H1 (cell line): ENCODE results near the gene SUPT4H1. TPM values are rescaled to one million over a fixed set of nuclear protein-coding genes. Genes with fewer than 3 reads are reported as not detected.

Experiments
- CTCF ChIA-PET: fragments of 300-600 bp; sonication (Branson Sonifier 250); formaldehyde crosslinking; loops from one replicate; lab custom pipeline; 2021; ENCODE audit not compliant: partially characterized antibody; lab: Charles Lee
- POLR2A ChIA-PET: fragments of 300-600 bp; sonication (Branson Sonifier 250); formaldehyde crosslinking; loops from one replicate; lab custom pipeline; 2021; ENCODE audit warnings: inconsistent platforms; ENCODE audit not compliant: partially characterized antibody; lab: Charles Lee
- DNase-seq, 2 experiments: peaks; one replicate each; pipeline versions ENCODE4 v3.0.0 to v3.0.0-alpha.2; 2010 to 2022; ENCODE audit warnings: low spot score in 2 of 2, low read depth in 1 of 2, mixed read lengths in 1 of 2
- FAIRE-seq: peaks from 2 replicates; lab custom pipeline; 2011; peaks lifted over from hg19 to GRCh38; lab: Jason Lieb, UNC
- H2AFZ ChIP-seq: 2 replicates; pipeline ENCODE4 v1.8.1; 2012; ENCODE audit warnings: low read length, inconsistent platforms
- H2AK5ac ChIP-seq: 2 replicates; pipeline ENCODE4 v1.6.1; 2013; ENCODE audit warnings: low read depth, low read length
- H2BK120ac ChIP-seq: replicated peaks from 2 replicates; pipeline ENCODE3; 2013; ENCODE audit warnings: low read depth, low read length, inconsistent platforms
- H2BK12ac ChIP-seq: 2 replicates; pipeline ENCODE4 v1.6.1; 2013; ENCODE audit warnings: low read depth, low read length
- H2BK15ac ChIP-seq: 2 replicates; pipeline ENCODE4 v1.6.1; 2013; ENCODE audit warnings: low read length
- H2BK20ac ChIP-seq: 2 replicates; pipeline ENCODE4 v1.6.1; 2013; ENCODE audit warnings: low read length
- H2BK5ac ChIP-seq: 2 replicates; pipeline ENCODE4 v1.6.1; 2013; ENCODE audit warnings: low read depth, low read length
- H3K14ac ChIP-seq: 2 replicates; pipeline ENCODE4 v1.6.1; 2013; ENCODE audit warnings: inconsistent platforms; ENCODE audit not compliant: insufficient read length
- H3K18ac ChIP-seq: 2 replicates; pipeline ENCODE4 v1.6.1; 2013; ENCODE audit warnings: low read length; ENCODE audit errors: extremely low read depth
- H3K23ac ChIP-seq: 2 replicates; pipeline ENCODE4 v1.6.1; 2013; ENCODE audit warnings: inconsistent platforms; ENCODE audit not compliant: insufficient read length
- H3K23me2 ChIP-seq: 2 replicates; pipeline ENCODE4 v1.6.1; 2013; ENCODE audit warnings: low read depth, low read length
- H3K27ac ChIP-seq: 2 replicates; pipeline ENCODE4 v1.6.1; 2011; ENCODE audit warnings: low read depth, low read length, inconsistent platforms
- H3K27me3 ChIP-seq, 4 experiments: replicated peaks in 1 of 4; 1 replicate in 1 of 4; 2 replicates in 3 of 4; pipeline versions ENCODE4 v1.6.1 to v1.8.1; 2011 to 2013; ENCODE audit warnings: low read length in 3 of 4, mild to moderate bottlenecking in 3 of 4, inconsistent platforms in 2 of 4, mixed read lengths in 2 of 4, moderate library complexity in 1 of 4; ENCODE audit not compliant: control insufficient read depth in 3 of 4, insufficient read depth in 3 of 4; ENCODE audit errors: extremely low read depth in 1 of 4
- H3K36me3 ChIP-seq, 4 experiments: 2 replicates each; pipeline versions ENCODE4 v1.6.1 to v1.8.1; 2011 to 2013; ENCODE audit warnings: mild to moderate bottlenecking in 4 of 4, low read length in 3 of 4, moderate library complexity in 2 of 4, control low read depth in 1 of 4, inconsistent platforms in 1 of 4; ENCODE audit not compliant: insufficient read depth in 4 of 4, control insufficient read depth in 2 of 4
- H3K4ac ChIP-seq: replicated peaks from 2 replicates; pipeline ENCODE3; 2013; ENCODE audit warnings: low read length, low read depth, mixed read lengths, inconsistent platforms; ENCODE audit not compliant: insufficient read length
- H3K4me1 ChIP-seq, 4 experiments: replicated peaks in 1 of 4; 1 replicate in 1 of 4; 2 replicates in 3 of 4; pipeline versions ENCODE4 v1.6.1 to v1.8.1; 2011 to 2013; ENCODE audit warnings: low read length in 3 of 4, inconsistent platforms in 2 of 4, mixed read lengths in 1 of 4; ENCODE audit not compliant: insufficient read depth in 4 of 4, control insufficient read depth in 3 of 4
- H3K4me2 ChIP-seq, 2 experiments: 2 replicates each; pipeline versions ENCODE4 v1.6.1 to v1.8.1; 2011 to 2013; ENCODE audit warnings: low read depth in 2 of 2, low read length in 2 of 2, control low read depth in 1 of 2, inconsistent platforms in 1 of 2, mild to moderate bottlenecking in 1 of 2; ENCODE audit not compliant: insufficient read depth in 1 of 2
- H3K4me3 ChIP-seq, 4 experiments: fragments of 200-600, 300-600 bp in 1 of 4; sonication (generic), shearing (Covaris generic), sonication (Bioruptor Twin) in 1 of 4; 2 replicates each; pipeline versions ENCODE4 v1.5.1 to v1.8.1; 2011 to 2016; ENCODE audit warnings: low read length in 4 of 4, low read depth in 3 of 4, control low read depth in 2 of 4, inconsistent platforms in 2 of 4, mild to moderate bottlenecking in 2 of 4, mixed read lengths in 1 of 4, moderate library complexity in 1 of 4; ENCODE audit not compliant: insufficient read depth in 2 of 4; ENCODE audit errors: extremely low read depth in 1 of 4
- H3K56ac ChIP-seq: replicated peaks from 2 replicates; pipeline ENCODE3; 2013; ENCODE audit warnings: low read depth, mild to moderate bottlenecking, mixed read lengths, low read length, inconsistent platforms; ENCODE audit not compliant: insufficient read length
- H3K79me1 ChIP-seq: 2 replicates; pipeline ENCODE4 v1.6.1; 2013; ENCODE audit warnings: low read depth, low read length, control low read depth
- H3K79me2 ChIP-seq, 2 experiments: 2 replicates each; pipeline versions ENCODE4 v1.6.1 to v1.8.1; 2012 to 2013; ENCODE audit warnings: low read length in 2 of 2, mild to moderate bottlenecking in 2 of 2, inconsistent platforms in 1 of 2; ENCODE audit not compliant: insufficient read depth in 2 of 2, control insufficient read depth in 1 of 2
- H3K9ac ChIP-seq, 4 experiments: replicated peaks in 1 of 4; 1 replicate in 1 of 4; 2 replicates in 3 of 4; pipeline versions ENCODE4 v1.6.1 to v1.8.1; 2011 to 2013; ENCODE audit warnings: low read depth in 3 of 4, low read length in 3 of 4, control low read depth in 2 of 4, mild to moderate bottlenecking in 2 of 4, moderate library complexity in 2 of 4, inconsistent platforms in 1 of 4; ENCODE audit errors: extremely low read depth in 1 of 4
- H3K9me3 ChIP-seq, 2 experiments: 2 replicates each; pipeline versions ENCODE4 v1.6.1 to v1.8.1; 2012 to 2013; ENCODE audit warnings: mild to moderate bottlenecking in 2 of 2, moderate library complexity in 2 of 2, control low read depth in 1 of 2, inconsistent platforms in 1 of 2, low read depth in 1 of 2, low read length in 1 of 2, mixed read lengths in 1 of 2; ENCODE audit not compliant: insufficient read depth in 2 of 2
- H4K20me1 ChIP-seq, 2 experiments: replicated peaks in 1 of 2; 2 replicates each; pipeline versions ENCODE3 to v1.8.1; 2011 to 2013; ENCODE audit warnings: inconsistent platforms in 2 of 2, low read length in 2 of 2, mild to moderate bottlenecking in 1 of 2; ENCODE audit not compliant: insufficient read depth in 2 of 2, control insufficient read depth in 1 of 2
- H4K5ac ChIP-seq: 2 replicates; pipeline ENCODE4 v1.6.1; 2013; ENCODE audit warnings: low read length, low read depth, mixed read lengths, inconsistent platforms; ENCODE audit not compliant: insufficient read length
- H4K8ac ChIP-seq: 2 replicates; pipeline ENCODE4 v1.8.0; 2013; ENCODE audit warnings: mild to moderate bottlenecking, moderate library complexity, low read length, inconsistent platforms; ENCODE audit not compliant: insufficient read depth; ENCODE audit errors: extremely low read depth
- H4K91ac ChIP-seq: replicated peaks from 2 replicates; pipeline ENCODE3; 2013; ENCODE audit warnings: low read length, mixed read lengths, inconsistent platforms; ENCODE audit not compliant: insufficient read length
- BRCA1 ChIP-seq: IDR thresholded peaks from 2 replicates; pipeline ENCODE4 v1.6.1; 2012; ENCODE audit warnings: low read depth, low read length, improper control_type of control experiment
- CBX5 ChIP-seq: fragments of 300-800, 300-1000 bp; sonication (generic); IDR thresholded peaks from 2 replicates; pipeline ENCODE4 v1.7.1; 2016; ENCODE audit warnings: antibody characterized with exemption, low read length, low read depth
- CTBP2 ChIP-seq: IDR thresholded peaks from 2 replicates; pipeline ENCODE4 v1.7.0; 2011; ENCODE audit warnings: borderline replicate concordance, mild to moderate bottlenecking, moderate library complexity, mixed read lengths, low read length; ENCODE audit not compliant: insufficient read depth, insufficient read length
- JUN ChIP-seq: IDR thresholded peaks from 2 replicates; pipeline ENCODE4 v1.6.1; 2011; ENCODE audit warnings: low read depth, mild to moderate bottlenecking, improper control_type of control experiment, low read length
- SIRT6 ChIP-seq: IDR thresholded peaks from one replicate; pipeline ENCODE4 v1.7.1; 2012; ENCODE audit warnings: low read length, inconsistent platforms
- SP4 ChIP-seq: IDR thresholded peaks from 2 replicates; pipeline ENCODE4 v1.6.1; 2012; ENCODE audit warnings: low read length, inconsistent platforms
- TAF7 ChIP-seq: optimal IDR thresholded peaks from 2 replicates; pipeline ENCODE3; 2011; ENCODE audit warnings: low read depth, mild to moderate bottlenecking, inconsistent platforms, low read length, moderate library complexity, borderline replicate concordance
- WGBS, 2 experiments: shearing (Covaris generic) in 1 of 2; methylation state at CpG; one replicate each; pipeline versions ENCODE4 v1.1.6 to v1.1.7; 2013 to 2015; ENCODE audit warnings: low lambda C conversion rate in 2 of 2, mixed read lengths in 2 of 2, inconsistent platforms in 1 of 2, low coverage in 1 of 2, missing lambda C conversion rate in 1 of 2; ENCODE audit not compliant: insufficient replicate concordance in 2 of 2, insufficient coverage in 1 of 2, insufficient read length in 1 of 2; ENCODE audit errors: extremely low coverage in 1 of 2, missing lambda C conversion rate in 1 of 2; 5-methylcytosine and 5-hydroxymethylcytosine counted together
- polyA plus RNA-seq, 7 experiments: library from polyadenylated mRNA; depleted of rRNA in 3 of 7; stranded (reverse) in 5 of 7; unstranded in 2 of 7; fragments of >200 nt in 5 of 7; fragments of 200-250 nt in 2 of 7; gene quantifications; 1 replicate in 5 of 7; 2 replicates in 1 of 7; 4 replicates in 1 of 7; pipeline versions ENCODE4 v1.2.1 to v1.2.3, GENCODE V29; 2011 to 2013; ENCODE audit warnings: missing spikeins in 2 of 7, mixed read lengths in 2 of 7
- total RNA-seq: library from RNA; stranded (reverse); fragmentation: NEBNext Ultra II Directional; extraction: Animal tissue kit (Norgen Biotek cat#: 25700); gene quantifications from 2 replicates; pipeline ENCODE4 v1.2.1, GENCODE V29; 2021
- TF ChIP-seq, protein P1 (sequence below): IDR thresholded peaks from 2 replicates; pipeline ENCODE4 v1.6.1; 2012; ENCODE audit warnings: inconsistent platforms

The SUPT4H1 gene
- total and polyA plus RNA-seq, 2 of the 8 experiments (the other 6 are each of a cell fraction or from before 2014, with no cell fraction given), result 112 to 143 TPM

DNA sequence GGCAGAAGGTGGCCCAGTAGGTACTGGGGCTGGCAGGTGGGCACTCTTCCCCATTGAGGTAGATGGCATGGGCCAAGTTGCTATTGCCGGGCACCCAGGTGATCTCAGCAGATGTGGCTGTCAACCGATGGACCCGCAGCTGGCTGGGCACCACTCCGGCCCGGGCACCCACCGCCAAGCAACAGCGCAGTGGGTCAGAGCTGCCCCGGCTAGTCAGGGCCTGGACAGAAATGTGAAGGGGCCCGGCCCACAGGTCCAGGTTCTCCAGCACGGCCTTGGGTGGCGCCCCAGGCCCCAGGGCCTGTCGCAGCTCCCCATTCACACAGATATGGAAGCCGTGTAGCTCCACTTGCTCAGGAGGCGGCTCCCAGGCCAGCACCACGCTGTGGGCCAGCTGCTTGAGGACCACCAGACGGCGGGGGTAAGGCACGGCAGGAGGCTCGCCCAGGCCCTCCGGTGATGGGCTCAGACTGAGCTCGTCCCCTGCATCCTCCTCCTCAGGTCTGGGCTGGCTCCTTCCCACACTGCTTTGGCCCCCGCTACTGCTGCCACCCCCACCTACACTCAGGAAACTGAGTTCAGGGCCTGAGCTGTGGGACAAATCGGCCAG lies 39.9 kb downstream of the SUPT4H1 start:
- no peak for TF ChIP-seq CTBP2
- TF ChIP-seq TAF7, result no peak
- no peak for TF ChIP-seq CBX5
- TF ChIP-seq, protein P1, sequence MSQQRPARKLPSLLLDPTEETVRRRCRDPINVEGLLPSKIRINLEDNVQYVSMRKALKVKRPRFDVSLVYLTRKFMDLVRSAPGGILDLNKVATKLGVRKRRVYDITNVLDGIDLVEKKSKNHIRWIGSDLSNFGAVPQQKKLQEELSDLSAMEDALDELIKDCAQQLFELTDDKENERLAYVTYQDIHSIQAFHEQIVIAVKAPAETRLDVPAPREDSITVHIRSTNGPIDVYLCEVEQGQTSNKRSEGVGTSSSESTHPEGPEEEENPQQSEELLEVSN, result no peak
- TF ChIP-seq SP4, result no peak
- no peak for TF ChIP-seq BRCA1
- TF ChIP-seq SIRT6, result no peak
- no peak for TF ChIP-seq JUN
- no peak overlapping the region for H2BK120ac ChIP-seq
- H3K9ac ChIP-seq, result no peak overlapping the region
- WGBS, 2 experiments, result 94% methylated on average over 21 of the region's 23 CpGs; no CpG with 5 or more reads in 1 of the 2 experiments
- ChIA-PET CTCF (interaction anchor here (0.6 to 21.9 kb wide), 14 partner anchors 8 to 170 kb away, joined by 3 to 384 read pairs (median 4); partner anchors contain the start of gene SUPT4H1), POLR2A (interaction anchor here (1.1 kb wide), 2 partner anchors 9 to 31 kb away, joined by 3 to 6 read pairs; partner anchors contain the start of gene MPO)
- no peaks in the 10 kb centered on the region for H3K79me1 ChIP-seq
- H3K4me1 ChIP-seq, result peaks cover 0 to 11% (median 6%) of the 10 kb centered on the region in 4 experiments; a peak in 4 of 7 replicates
- no peak overlapping the region for H3K18ac ChIP-seq
- H2BK15ac ChIP-seq, result no peak overlapping the region
- H4K8ac ChIP-seq, result no peak overlapping the region
- no peaks in the 10 kb centered on the region for H3K27me3 ChIP-seq
- H2AK5ac ChIP-seq, result no peak overlapping the region
- no peak overlapping the region for H3K4ac ChIP-seq
- H2BK12ac ChIP-seq, result peak overlapping the region; percentile 9; the same call in 1 of the 2 replicates
- no peak overlapping the region for H3K4me3 ChIP-seq
- no peaks in the 10 kb centered on the region for H4K20me1 ChIP-seq
- H3K4me2 ChIP-seq, result no peak overlapping the region
- no peak for FAIRE-seq
- no peak overlapping the region for H3K56ac ChIP-seq
- H2BK5ac ChIP-seq, result no peak overlapping the region
- H3K27ac ChIP-seq, result no peak overlapping the region; the same call in 1 of the 2 replicates
- H3K36me3 ChIP-seq, result no peaks in the 10 kb centered on the region
- H3K14ac ChIP-seq, result no peak overlapping the region
- H3K9me3 ChIP-seq, result no peaks in the 10 kb centered on the region
- H4K5ac ChIP-seq, result no peak overlapping the region
- H3K79me2 ChIP-seq, result no peaks in the 10 kb centered on the region
- H4K91ac ChIP-seq, result peak overlapping the region; percentile 10
- no peak overlapping the region for H2BK20ac ChIP-seq
- H2AFZ ChIP-seq, result no peak overlapping the region
- peak in 1 of 2 experiments; percentile 40 for DNase-seq
- H3K23me2 ChIP-seq, result no peaks in the 10 kb centered on the region; the same call in 1 of the 2 replicates
- no peak overlapping the region for H3K23ac ChIP-seq
